Fibroblast of skin of right biceps (primary cell): Measurements from ENCODE around the gene HEXA.
"Not testable (repeated sequence)": the region's sequence is repeated elsewhere in the genome, so short reads cannot be mapped to it uniquely, and the experiment has no call there.

Experiments
- DNase-seq: peaks from one replicate; pipeline ENCODE4 v3.0.0-alpha.2; 2013

The HEXA gene

GRCh38 chr15:72375846-72376581, at the start of gene HEXA:
Gene HEXA (minus strand): TSS chr15:72376014. CDS start chr15:72375972, 42 bp downstream.
- peak; percentile 95 for DNase-seq

DNA sequence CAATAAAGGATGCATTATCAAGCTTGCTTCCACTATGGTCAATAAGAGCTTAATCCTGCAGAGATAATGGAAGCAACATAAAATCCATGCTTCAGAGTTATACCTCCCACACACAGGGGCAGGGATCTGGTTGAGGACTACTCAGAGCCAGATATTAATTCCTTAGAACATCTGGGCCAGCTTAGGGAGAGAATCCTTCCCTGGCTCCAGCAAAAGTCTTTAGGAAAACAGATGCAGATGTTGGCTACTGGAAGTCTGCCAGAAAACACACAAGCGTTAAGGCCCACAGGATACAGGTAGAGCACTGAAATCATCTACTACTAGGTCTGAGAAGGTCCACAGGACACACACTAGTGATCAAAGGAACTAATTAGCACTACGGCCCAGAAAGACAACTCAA, 47.4 kb upstream of the HEXA start:
- no peak for DNase-seq

GRCh38 chr15:72421484-72421883, 45.7 kb upstream of the HEXA start:
- peak; percentile 1 for DNase-seq

- no peak for DNase-seq
Observed at GRCh38 chr15:72420576-72420975, 44.8 kb upstream of the HEXA start.

GRCh38 chr15:72419768-72420167, 44.0 kb upstream of the HEXA start:
- DNase-seq: not testable (repeated sequence)

DNA sequence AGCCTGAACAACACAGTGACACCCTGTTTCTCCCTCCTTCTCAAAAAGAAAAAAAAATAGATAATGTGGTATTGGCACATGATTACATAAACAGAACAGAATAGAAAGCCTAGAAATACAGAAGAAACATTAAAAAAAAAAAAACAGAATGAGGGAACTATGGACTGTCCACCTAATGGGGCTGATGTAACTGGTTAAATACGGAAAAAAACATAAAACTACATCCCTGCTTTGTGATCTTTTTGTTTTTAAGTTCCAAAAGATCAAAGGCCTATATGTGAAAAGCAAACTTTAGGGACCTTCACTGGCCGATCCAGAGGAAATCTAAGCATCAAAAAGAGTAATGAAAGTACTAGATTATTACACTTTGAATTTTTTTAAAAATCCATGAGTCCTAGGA, 39.5 kb upstream of the HEXA start:
- DNase-seq: no peak

GRCh38 chr15:72413337-72413736, 37.5 kb upstream of the HEXA start:
- not testable (repeated sequence) for DNase-seq

- DNase-seq: no peak
Observed at GRCh38 chr15:72411544-72411943, 35.7 kb upstream of the HEXA start.

DNA sequence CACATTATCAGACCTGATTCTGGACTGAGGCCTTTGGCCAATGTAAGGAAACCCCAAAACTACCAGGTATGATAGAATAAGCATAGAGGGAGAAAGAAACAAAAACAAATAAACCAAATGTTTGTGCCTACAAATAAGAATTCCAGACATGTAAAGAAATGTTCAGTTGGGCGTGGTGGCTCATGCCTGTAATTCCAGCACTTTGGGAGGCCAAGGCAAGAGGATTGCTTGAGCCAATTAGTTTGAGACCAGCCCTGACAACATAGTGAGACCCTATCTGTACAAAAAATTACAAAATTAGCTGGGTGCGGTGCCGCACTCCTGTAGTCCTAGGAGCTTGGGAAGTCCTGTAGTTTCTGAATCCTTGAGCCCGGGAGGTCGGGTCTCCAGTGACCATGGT, 35.3 kb upstream of the HEXA start:
- no peak for DNase-seq

DNA sequence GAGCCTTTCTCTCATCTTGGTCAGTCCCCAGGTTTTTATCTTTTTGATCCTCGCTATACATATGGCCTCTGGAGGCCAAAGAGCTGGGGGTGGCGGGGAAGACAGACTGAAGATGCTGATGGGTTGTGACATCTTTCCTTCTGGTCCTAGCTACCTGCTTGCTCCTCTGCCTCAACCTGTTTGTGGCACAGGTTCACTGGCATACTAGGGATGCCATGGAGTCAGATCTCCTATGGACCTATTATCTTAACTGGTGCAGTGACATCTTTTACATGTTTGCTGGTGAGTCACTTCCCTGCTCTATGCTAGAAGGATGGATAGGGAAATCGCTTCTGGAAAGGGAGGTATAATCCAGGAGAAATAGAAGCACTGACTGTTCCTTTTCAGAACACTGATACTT, 31.1 kb upstream of the HEXA start:
- no peak for DNase-seq

DNA sequence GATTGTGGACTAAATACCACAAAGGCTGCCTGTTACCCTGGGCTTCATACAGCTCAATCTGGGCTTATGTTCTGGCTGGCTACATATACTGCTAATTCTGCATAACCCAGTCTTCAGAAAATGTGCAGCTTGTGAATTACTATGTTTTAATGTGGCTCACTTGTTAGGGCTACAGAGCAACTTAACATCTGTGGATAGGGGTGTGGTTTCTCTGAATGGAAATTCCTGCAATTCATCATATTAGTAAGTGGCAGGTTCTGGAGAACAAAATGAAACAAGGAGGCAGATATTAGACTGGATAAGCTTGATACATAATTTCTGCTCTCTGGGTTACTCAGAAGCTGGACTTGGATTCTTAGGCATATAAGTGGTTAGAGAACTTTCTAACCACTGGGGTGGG, 29.0 kb upstream of the HEXA start:
- no peak for DNase-seq

GRCh38 chr15:72404356-72404755, 28.5 kb upstream of the HEXA start:
- no peak for DNase-seq

- no peak for DNase-seq
Observed at GRCh38 chr15:72402726-72403125, 26.9 kb upstream of the HEXA start.

DNA sequence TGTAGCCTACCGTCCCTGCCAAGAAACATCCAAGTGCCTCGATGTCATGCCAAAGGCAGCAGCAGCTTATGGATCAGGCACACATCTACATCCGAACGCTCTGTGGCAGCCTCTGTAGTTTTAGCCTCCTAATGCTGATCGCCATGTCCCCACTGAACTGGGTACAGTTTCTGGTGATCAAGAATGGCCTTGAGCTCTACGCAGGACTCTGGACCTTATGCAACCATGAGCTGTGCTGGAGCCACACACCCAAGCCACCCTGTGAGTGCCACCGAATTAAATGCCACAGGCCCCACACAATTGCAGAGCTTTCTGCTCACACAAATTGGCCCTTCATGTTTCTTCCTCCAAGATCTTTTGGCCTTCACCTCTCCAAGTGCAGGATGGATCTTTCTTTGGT, 22.8 kb upstream of the HEXA start:
- no peak for DNase-seq

GRCh38 chr15:72397796-72398588, 22.2 kb upstream of the HEXA start, which contains the start of gene TMEM202:
Gene TMEM202 (plus strand): TSS chr15:72398305. CDS start chr15:72398327, 22 bp downstream.
- DNase-seq: no peak

DNA sequence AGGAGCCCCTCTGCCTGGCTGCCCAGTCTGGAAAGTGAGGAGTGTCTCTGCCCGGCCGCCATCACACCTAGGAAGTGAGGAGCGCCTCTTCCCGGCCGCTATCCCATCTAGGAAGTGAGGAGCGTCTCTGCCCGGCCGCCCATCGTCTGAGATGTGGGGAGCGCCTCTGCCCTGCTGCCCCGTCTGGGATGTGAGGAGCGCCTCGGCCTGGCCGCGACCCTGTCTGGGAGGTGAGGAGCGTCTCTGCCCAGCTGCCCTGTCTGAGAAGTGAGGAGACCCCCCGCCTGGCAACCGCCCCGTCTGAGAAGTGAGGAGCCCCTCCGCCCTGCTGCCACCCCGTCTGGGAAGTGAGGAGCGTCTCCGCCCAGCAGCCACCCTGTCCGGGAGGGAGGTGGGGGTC, 20.5 kb upstream of the HEXA start:
- DNase-seq: not testable (repeated sequence)

GRCh38 chr15:72389231-72389630, 13.4 kb upstream of the HEXA start:
- DNase-seq: no peak

GRCh38 chr15:72387741-72388140, 11.9 kb upstream of the HEXA start:
- peak; percentile 3 for DNase-seq

DNA sequence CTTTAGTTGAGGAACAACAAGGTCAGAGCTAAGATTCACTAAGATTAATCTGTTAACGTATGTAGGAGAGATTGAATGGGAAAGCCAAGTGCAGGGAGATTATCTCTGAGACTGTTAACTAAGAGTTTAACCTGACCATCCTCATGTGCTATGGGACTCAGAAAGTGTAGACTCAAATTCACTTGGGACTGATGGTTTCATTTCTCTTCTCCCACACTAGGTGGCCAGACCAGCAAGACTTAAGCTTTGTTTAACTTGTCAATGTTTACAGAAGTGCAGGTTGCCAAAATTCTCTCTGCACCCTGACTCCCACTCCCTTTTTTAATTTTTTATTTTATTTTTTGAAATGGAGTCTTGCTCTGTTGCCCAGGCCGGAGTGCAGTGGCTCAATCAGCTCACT, 6.3 kb upstream of the HEXA start:
- DNase-seq: no peak

- no peak for DNase-seq
Observed at GRCh38 chr15:72380743-72381142, 4.9 kb upstream of the HEXA start.

- no peak for DNase-seq
Observed at GRCh38 chr15:72379856-72380430, 4.1 kb upstream of the HEXA start.

GRCh38 chr15:72379106-72379505, 3.3 kb upstream of the HEXA start:
- not testable (repeated sequence) for DNase-seq

- no peak for DNase-seq
Observed at GRCh38 chr15:72377331-72377730, 1.5 kb upstream of the HEXA start.

GRCh38 chr15:72375501-72375845, 341 bp downstream of the HEXA start:
- no peak for DNase-seq
